Neuron (in vitro differentiated cells): ENCODE data around the gene MSANTD3.
"Not testable (repeated sequence)": the region's sequence is repeated elsewhere in the genome, so short reads cannot be mapped to it uniquely, and the experiment has no call there.

ENCODE experiments used
- H2AFZ ChIP-seq: one replicate; pipeline ENCODE4 v1.6.1; 2013; ENCODE audit warnings: low read depth, mild to moderate bottlenecking, inconsistent platforms, low read length, moderate library complexity
- H3K27me3 ChIP-seq: one replicate; pipeline ENCODE4 v1.6.1; 2013; ENCODE audit warnings: low read length; ENCODE audit not compliant: insufficient read depth
- H3K36me3 ChIP-seq: one replicate; pipeline ENCODE4 v1.6.1; 2013; ENCODE audit warnings: low read length; ENCODE audit not compliant: insufficient read depth
- H3K4me1 ChIP-seq: one replicate; pipeline ENCODE4 v1.6.1; 2013; ENCODE audit warnings: low read length; ENCODE audit not compliant: insufficient read depth
- H3K4me3 ChIP-seq: 2 replicates; pipeline ENCODE4 v1.5.1; 2013; ENCODE audit warnings: mild to moderate bottlenecking, low read length, moderate library complexity
- H3K9me3 ChIP-seq: one replicate; pipeline ENCODE4 v1.6.1; 2013; ENCODE audit warnings: low read length

MSANTD3 gene

GRCh38 chr9:100437860-100438805, 11.2 kb downstream of the MSANTD3 start:
- H3K4me3 ChIP-seq: no peak overlapping the region
- peaks cover 18% of the 10 kb centered on the region for H3K36me3 ChIP-seq
- no peaks in the 10 kb centered on the region for H3K9me3 ChIP-seq
- no peaks in the 10 kb centered on the region for H3K27me3 ChIP-seq
- H3K4me1 ChIP-seq: no peaks in the 10 kb centered on the region
- no peak overlapping the region for H2AFZ ChIP-seq

- Histone ChIP-seq H3K36me3 (peaks cover 25% of the 10 kb centered on the region), H3K4me3 (no peak overlapping the region), H3K27me3 (no peaks in the 10 kb centered on the region), H2AFZ (no peak overlapping the region), H3K4me1 (no peaks in the 10 kb centered on the region), H3K9me3 (no peaks in the 10 kb centered on the region)
These were observed 13.1 kb downstream of the MSANTD3 start for GRCh38 chr9:100440071-100440470.

DNA sequence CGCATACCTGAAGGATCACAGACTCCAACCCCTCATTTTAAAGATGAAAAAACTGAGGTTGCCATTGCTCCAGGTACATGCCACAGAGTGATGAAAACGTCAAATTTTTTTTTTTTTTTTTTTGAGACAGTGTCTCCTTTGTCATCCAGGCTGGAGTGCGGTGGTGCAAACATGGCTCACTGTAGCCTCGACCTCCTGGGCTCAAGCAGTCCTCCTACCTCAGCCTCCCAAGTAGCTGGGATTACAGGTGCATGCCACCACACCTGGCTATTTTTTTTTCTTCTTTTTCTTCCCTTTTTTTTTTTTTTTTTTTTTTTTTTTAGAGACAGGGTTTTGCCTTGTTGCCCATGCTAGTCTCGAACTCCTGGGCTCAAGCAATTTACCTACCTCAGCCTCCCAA, 13.5 kb downstream of the MSANTD3 start:
- H2AFZ ChIP-seq, H3K9me3 ChIP-seq, H3K4me3 ChIP-seq, H3K4me1 ChIP-seq, H3K27me3 ChIP-seq: not testable (repeated sequence)
- peaks cover 27% of the 10 kb centered on the region for H3K36me3 ChIP-seq

GRCh38 chr9:100441911-100442361, 15.0 kb downstream of the MSANTD3 start:
- Histone ChIP-seq H3K9me3 (no peaks in the 10 kb centered on the region), H3K4me1 (no peaks in the 10 kb centered on the region), H3K27me3 (no peaks in the 10 kb centered on the region), H2AFZ (no peak overlapping the region), H3K4me3 (no peak overlapping the region), H3K36me3 (peaks cover 42% of the 10 kb centered on the region)

DNA sequence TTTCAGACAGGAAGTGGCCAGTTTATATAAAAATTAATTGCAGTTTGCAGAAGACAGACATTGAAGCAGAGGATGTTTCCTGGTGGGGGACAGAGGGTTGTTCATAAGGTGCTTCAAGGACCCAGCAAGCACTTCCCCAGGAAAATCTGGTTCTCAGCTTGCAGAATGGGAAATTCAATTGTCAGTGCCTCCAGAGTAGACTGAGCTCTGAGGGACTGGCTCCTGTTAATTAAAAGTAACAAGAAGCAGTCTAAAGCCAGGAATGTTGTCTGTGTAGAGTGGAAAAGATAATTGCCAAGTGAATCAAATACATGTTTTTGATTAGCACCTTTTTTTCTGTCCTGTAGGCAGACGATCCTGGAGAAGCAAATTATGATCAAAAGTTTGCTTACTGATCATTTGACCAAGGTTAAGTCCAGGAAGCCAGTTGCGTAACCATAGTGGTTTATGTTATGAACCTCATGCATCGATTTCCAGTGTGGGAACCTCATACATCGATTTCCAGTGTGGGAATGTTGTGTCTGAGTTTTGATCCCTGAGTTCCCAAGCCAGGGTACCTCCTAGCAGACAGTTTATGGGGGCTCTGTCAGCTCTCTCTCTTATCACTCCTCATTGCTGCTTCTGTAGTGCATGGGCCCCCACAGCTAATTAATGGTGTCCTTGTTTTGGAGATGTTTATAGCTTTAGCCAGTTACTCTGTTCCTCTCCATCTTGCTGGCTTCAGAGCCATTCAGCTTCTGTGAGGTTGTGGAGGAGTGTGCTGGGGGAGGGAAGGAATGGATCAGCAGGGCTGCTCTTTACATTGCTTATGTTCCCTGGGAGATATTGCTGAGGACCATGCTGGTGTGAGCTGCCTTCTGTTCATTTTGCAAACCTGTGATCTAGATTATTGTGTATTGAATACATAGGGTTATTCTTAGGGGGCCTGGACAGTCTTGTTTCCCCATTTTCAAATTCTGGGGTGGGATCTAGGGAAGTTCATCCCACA, 17.1 kb downstream of the MSANTD3 start:
- no peaks in the 10 kb centered on the region for H3K9me3 ChIP-seq
- no peak overlapping the region for H3K4me3 ChIP-seq
- no peaks in the 10 kb centered on the region for H3K4me1 ChIP-seq
- H2AFZ ChIP-seq: no peak overlapping the region
- peaks cover 51% of the 10 kb centered on the region for H3K36me3 ChIP-seq
- no peaks in the 10 kb centered on the region for H3K27me3 ChIP-seq

DNA sequence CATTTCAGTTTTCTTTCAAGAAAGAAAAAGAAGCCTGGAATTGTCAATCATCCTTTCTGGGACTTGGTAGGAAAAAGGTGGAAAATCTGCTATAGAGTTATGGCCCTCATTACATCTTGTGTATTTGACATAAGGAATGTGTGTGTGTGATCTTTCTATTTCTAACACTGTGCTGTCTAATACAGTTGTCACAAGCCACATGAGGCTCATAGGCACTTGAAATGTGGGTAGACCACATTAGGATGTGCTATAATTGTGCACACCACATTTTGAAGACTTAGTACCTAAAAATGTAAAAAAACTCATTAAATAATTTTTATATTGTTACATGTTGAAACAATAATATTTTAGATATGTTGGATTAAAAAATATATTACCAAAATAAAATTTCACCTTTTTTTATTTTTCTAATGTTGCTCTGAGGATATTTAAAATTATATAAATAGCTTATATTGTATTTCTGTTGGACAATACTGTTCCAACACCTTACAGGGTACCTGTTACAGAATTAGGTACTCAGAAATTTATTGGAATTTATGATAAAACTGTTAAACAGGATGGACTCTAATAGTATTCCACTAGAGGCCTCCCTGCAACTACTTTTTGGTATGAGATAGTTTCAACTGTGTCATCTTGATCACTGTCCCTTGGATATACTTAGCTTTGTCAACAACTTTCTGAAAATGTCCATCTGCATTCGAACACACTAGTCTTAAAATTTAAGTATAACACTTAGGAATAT, 18.4 kb downstream of the MSANTD3 start:
- peaks cover 62% of the 10 kb centered on the region for H3K36me3 ChIP-seq
- H3K4me3 ChIP-seq: no peak overlapping the region
- H3K9me3 ChIP-seq: no peaks in the 10 kb centered on the region
- no peak overlapping the region for H2AFZ ChIP-seq
- no peaks in the 10 kb centered on the region for H3K4me1 ChIP-seq
- no peaks in the 10 kb centered on the region for H3K27me3 ChIP-seq

DNA sequence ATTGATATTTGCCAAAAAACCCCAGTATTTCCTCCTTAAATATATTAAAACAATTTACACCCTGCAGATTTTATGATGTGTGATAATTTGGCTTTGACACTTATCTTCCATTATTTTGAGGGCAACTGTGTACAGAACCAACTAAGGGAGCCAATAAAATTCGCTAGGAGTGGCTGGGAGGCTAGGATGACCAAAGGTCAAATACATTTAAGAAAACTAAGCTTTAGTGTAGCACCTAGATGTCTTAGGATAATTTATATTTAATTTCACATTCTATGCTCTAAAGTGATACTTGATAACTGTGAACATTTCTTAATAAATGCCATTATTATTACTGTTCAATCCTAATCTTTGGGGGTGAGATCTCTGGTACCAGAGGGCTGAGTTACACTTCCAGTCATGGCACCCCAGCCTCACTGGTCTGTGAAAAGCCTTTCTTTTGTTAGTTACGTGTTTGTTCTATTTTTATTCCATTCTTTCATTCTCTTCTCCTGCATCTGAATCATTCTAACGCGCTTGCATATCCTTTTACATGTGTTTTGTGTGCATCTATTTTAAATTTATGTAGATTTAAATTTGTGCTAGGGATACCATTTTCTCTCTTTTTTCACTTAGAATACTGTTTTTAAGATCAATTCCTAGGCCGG, 19.1 kb downstream of the MSANTD3 start:
- no peaks in the 10 kb centered on the region for H3K9me3 ChIP-seq
- no peaks in the 10 kb centered on the region for H3K4me1 ChIP-seq
- H3K36me3 ChIP-seq: peaks cover 69% of the 10 kb centered on the region
- H3K4me3 ChIP-seq: no peak overlapping the region
- H2AFZ ChIP-seq: no peak overlapping the region
- H3K27me3 ChIP-seq: no peaks in the 10 kb centered on the region

GRCh38 chr9:100447041-100447440, 20.1 kb downstream of the MSANTD3 start:
- Histone ChIP-seq H3K4me3 (no peak overlapping the region), H3K9me3 (peaks cover 4% of the 10 kb centered on the region), H3K27me3 (no peaks in the 10 kb centered on the region), H3K36me3 (peaks cover 74% of the 10 kb centered on the region), H2AFZ (no peak overlapping the region), H3K4me1 (no peaks in the 10 kb centered on the region)

DNA sequence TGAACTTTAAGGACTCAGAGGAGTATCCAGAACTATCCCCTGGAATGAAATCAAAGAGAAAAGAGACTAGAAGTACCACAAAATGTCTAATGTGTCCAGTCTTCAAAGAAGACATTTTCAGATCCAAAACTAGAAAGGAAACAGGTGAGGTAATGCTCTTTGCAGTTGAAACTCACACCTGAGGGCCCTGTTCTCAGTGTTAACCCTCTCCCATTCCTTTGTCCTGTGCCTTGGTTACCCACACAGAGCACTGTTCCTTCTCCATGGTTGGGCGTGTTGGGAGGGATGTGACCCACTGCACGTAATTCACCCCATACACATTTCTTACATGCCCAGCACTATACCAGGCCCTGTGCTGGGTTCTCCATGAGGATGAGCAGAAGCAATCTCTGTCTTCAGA, 21.3 kb downstream of the MSANTD3 start:
- no peak overlapping the region for H3K4me3 ChIP-seq
- H3K4me1 ChIP-seq: no peaks in the 10 kb centered on the region
- peaks cover 13% of the 10 kb centered on the region for H3K9me3 ChIP-seq
- no peak overlapping the region for H2AFZ ChIP-seq
- H3K27me3 ChIP-seq: no peaks in the 10 kb centered on the region
- H3K36me3 ChIP-seq: peaks cover 79% of the 10 kb centered on the region

DNA sequence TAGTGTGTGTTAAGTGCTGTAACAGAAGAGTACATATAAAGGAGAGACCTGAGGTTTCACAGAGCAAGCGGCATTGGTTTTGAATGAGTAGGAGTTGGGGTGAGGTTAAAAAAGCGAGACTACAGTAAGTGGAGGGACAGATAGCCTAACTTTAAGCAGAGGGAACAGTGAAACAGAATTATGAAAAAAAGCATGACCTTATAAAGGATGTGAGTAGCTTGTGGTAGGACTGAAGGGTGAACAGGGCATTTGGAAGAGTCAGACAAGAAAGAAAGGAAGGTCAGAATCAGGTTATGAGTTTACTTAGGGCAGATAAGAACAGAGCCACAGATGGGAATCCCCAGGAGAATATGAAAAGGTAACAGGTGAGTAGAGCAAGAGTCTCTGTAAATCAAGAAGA, 22.5 kb downstream of the MSANTD3 start:
- Histone ChIP-seq H3K36me3 (peaks cover 82% of the 10 kb centered on the region), H2AFZ (no peak overlapping the region), H3K4me3 (no peak overlapping the region), H3K9me3 (peaks cover 20% of the 10 kb centered on the region), H3K4me1 (no peaks in the 10 kb centered on the region), H3K27me3 (no peaks in the 10 kb centered on the region)

DNA sequence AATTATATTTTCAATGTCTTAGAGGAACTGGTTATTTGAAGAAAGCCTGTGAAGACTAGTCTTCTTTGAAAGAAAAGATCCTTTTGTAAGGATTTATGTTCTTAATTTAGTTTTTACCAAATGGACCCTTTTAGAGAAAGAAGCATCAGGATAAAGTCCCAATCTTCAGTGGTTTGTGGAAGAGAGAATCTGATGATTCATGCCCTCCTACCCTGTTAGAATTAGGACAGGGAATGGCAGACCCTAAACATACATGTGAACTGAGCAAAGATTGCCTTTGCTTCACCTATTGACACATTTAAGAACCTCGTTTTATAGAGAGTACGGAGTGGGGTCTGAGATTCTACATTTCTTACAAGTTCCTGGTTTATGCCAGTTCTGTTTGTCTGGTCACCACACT, 26.0 kb downstream of the MSANTD3 start:
- Histone ChIP-seq H3K4me3 (no peak overlapping the region), H3K4me1 (no peaks in the 10 kb centered on the region), H3K27me3 (no peaks in the 10 kb centered on the region), H3K9me3 (peaks cover 20% of the 10 kb centered on the region), H2AFZ (no peak overlapping the region), H3K36me3 (peaks cover 53% of the 10 kb centered on the region)

GRCh38 chr9:100455470-100455869, 28.5 kb downstream of the MSANTD3 start:
- no peaks in the 10 kb centered on the region for H3K4me1 ChIP-seq
- H3K4me3 ChIP-seq: no peak overlapping the region
- H3K27me3 ChIP-seq: no peaks in the 10 kb centered on the region
- H3K36me3 ChIP-seq: peaks cover 38% of the 10 kb centered on the region
- H3K9me3 ChIP-seq: peaks cover 20% of the 10 kb centered on the region
- H2AFZ ChIP-seq: no peak overlapping the region
